Nephron (organoid): ENCODE measurements around the gene CASP8.

Experiments
- H3K27ac Mint-ChIP-seq, 3 experiments: 2 replicates each; pipeline ENCODE4 v1.8.0; 2020; ENCODE audit warnings: mixed read lengths in 3 of 3, mild to moderate bottlenecking in 2 of 3, moderate library complexity in 1 of 3
- H3K27me3 Mint-ChIP-seq: 2 replicates; pipeline ENCODE4 v1.8.0; 2021; ENCODE audit warnings: low read depth, mild to moderate bottlenecking, moderate library complexity, mixed read lengths
- H3K36me3 Mint-ChIP-seq: 2 replicates; pipeline ENCODE4 v1.8.0; 2020; ENCODE audit warnings: low read depth, mixed read lengths
- H3K4me1 Mint-ChIP-seq: 2 replicates; pipeline ENCODE4 v1.8.0; 2020; ENCODE audit warnings: mixed read lengths
- H3K4me3 Mint-ChIP-seq, 3 experiments: 2 replicates each; pipeline ENCODE4 v1.8.0; 2020; ENCODE audit warnings: mild to moderate bottlenecking in 3 of 3, mixed read lengths in 3 of 3, moderate library complexity in 2 of 3
- H3K9me3 Mint-ChIP-seq: 2 replicates; pipeline ENCODE4 v1.8.0; 2020; ENCODE audit warnings: mixed read lengths
- CTCF ChIP-seq, 3 experiments: fragments of 200-600 bp; sonication (generic); IDR thresholded peaks; one replicate each; pipeline ENCODE4 v1.5.0; 2021; ENCODE audit warnings: antibody characterized with exemption in 3 of 3; ENCODE audit not compliant: unreplicated experiment in 3 of 3

Gene CASP8

GRCh38 chr2:201249889-201250288, 10.4 kb upstream of the CASP8 start:
- TF ChIP-seq CTCF (IDR thresholded peaks at IDR 0.05; ENCODE audit: unreplicated experiment in 3 of 3), result no peak
- no peak overlapping the region for H3K4me3 Mint-ChIP-seq
- H3K36me3 Mint-ChIP-seq, result no peaks in the 10 kb centered on the region
- no peak overlapping the region for H3K27ac Mint-ChIP-seq
- no peaks in the 10 kb centered on the region for H3K27me3 Mint-ChIP-seq
- no peaks in the 10 kb centered on the region for H3K4me1 Mint-ChIP-seq
- H3K9me3 Mint-ChIP-seq, result no peaks in the 10 kb centered on the region

GRCh38 chr2:201250741-201251140, 9.6 kb upstream of the CASP8 start:
- Mint-ChIP-seq H3K27me3 (no peaks in the 10 kb centered on the region), H3K4me1 (no peaks in the 10 kb centered on the region)
- TF ChIP-seq CTCF (IDR thresholded peaks at IDR 0.05; ENCODE audit: unreplicated experiment in 3 of 3), result no peak

GRCh38 chr2:201254081-201254730, 6.1 kb upstream of the CASP8 start:
- no peaks in the 10 kb centered on the region for H3K36me3 Mint-ChIP-seq
- peak overlapping the region in 1 of 3 experiments; percentile 74 for H3K27ac Mint-ChIP-seq
- TF ChIP-seq CTCF (IDR thresholded peaks at IDR 0.05; ENCODE audit: unreplicated experiment in 3 of 3), result no peak
- H3K4me1 Mint-ChIP-seq, result peaks cover 13% of the 10 kb centered on the region
- H3K4me3 Mint-ChIP-seq, result no peak overlapping the region
- no peaks in the 10 kb centered on the region for H3K9me3 Mint-ChIP-seq
- H3K27me3 Mint-ChIP-seq, result no peaks in the 10 kb centered on the region

More at GRCh38 chr2:201250741-201251140, 9.6 kb upstream of the CASP8 start:
- no peak overlapping the region for H3K4me3 Mint-ChIP-seq
- H3K27ac Mint-ChIP-seq, result no peak overlapping the region
- H3K36me3 Mint-ChIP-seq, result no peaks in the 10 kb centered on the region
- no peaks in the 10 kb centered on the region for H3K9me3 Mint-ChIP-seq

- Mint-ChIP-seq H3K27ac (peak overlapping the region in 1 of 3 experiments; percentile 22), H3K4me3 (no peak overlapping the region), H3K36me3 (no peaks in the 10 kb centered on the region), H3K9me3 (no peaks in the 10 kb centered on the region), H3K27me3 (no peaks in the 10 kb centered on the region), H3K4me1 (peaks cover 13% of the 10 kb centered on the region)
- TF ChIP-seq CTCF (IDR thresholded peaks at IDR 0.05; ENCODE audit: unreplicated experiment in 3 of 3), result no peak
These were observed 4.8 kb upstream of the CASP8 start for GRCh38 chr2:201255408-201256033.

GRCh38 chr2:201256082-201256481, 4.3 kb upstream of the CASP8 start:
- H3K27me3 Mint-ChIP-seq, result no peaks in the 10 kb centered on the region
- no peak for TF ChIP-seq CTCF (IDR thresholded peaks at IDR 0.05; ENCODE audit: unreplicated experiment in 3 of 3)
- peak overlapping the region in 1 of 3 experiments; percentile 81 for H3K27ac Mint-ChIP-seq
- peaks cover 13% of the 10 kb centered on the region for H3K4me1 Mint-ChIP-seq
- H3K4me3 Mint-ChIP-seq, result no peak overlapping the region
- no peaks in the 10 kb centered on the region for H3K36me3 Mint-ChIP-seq
- H3K9me3 Mint-ChIP-seq, result no peaks in the 10 kb centered on the region
